Osteocyte (in vitro differentiated cells): Measurements from ENCODE around the gene DCBLD2. TPM values are rescaled to one million over a fixed set of nuclear protein-coding genes. Genes with fewer than 3 reads are reported as not detected.

Experiments
- DNase-seq: peaks from one replicate; pipeline ENCODE4 v3.0.0; 2021; ENCODE audit warnings: mixed read lengths; ENCODE audit not compliant: unreplicated experiment; ENCODE audit errors: extremely low spot score
- H3K27ac Mint-ChIP-seq: one replicate; pipeline ENCODE4 v1.8.0; 2021; ENCODE audit warnings: mild to moderate bottlenecking, mixed read lengths; ENCODE audit not compliant: unreplicated experiment
- H3K27me3 Mint-ChIP-seq: one replicate; pipeline ENCODE4 v1.8.0; 2021; ENCODE audit warnings: mixed read lengths; ENCODE audit not compliant: unreplicated experiment
- H3K36me3 Mint-ChIP-seq: one replicate; pipeline ENCODE4 v1.8.0; 2021; ENCODE audit warnings: mixed read lengths; ENCODE audit not compliant: unreplicated experiment
- H3K4me1 Mint-ChIP-seq: one replicate; pipeline ENCODE4 v1.8.0; 2021; ENCODE audit warnings: mixed read lengths; ENCODE audit not compliant: unreplicated experiment
- H3K4me3 Mint-ChIP-seq: one replicate; pipeline ENCODE4 v1.8.0; 2021; ENCODE audit warnings: mild to moderate bottlenecking, moderate library complexity, mixed read lengths; ENCODE audit not compliant: unreplicated experiment
- H3K9me3 Mint-ChIP-seq: one replicate; pipeline ENCODE4 v1.8.0; 2021; ENCODE audit warnings: mixed read lengths; ENCODE audit not compliant: unreplicated experiment
- CTCF ChIP-seq: fragments of 200-600 bp; sonication (generic); IDR thresholded peaks from 2 replicates; pipeline ENCODE4 v1.5.0; 2021; ENCODE audit warnings: antibody characterized with exemption, mild to moderate bottlenecking, moderate library complexity
- total RNA-seq: library from RNA; stranded (reverse); gene quantifications from 2 replicates; pipeline ENCODE4 v1.2.1, GENCODE V29; 2021

Gene DCBLD2
- total RNA-seq, 1 donor from 2014 or later = 83.2 TPM

- no peak for TF ChIP-seq CTCF
- H3K27me3 Mint-ChIP-seq = no peaks in the 10 kb centered on the region
- no peak for DNase-seq
- H3K27ac Mint-ChIP-seq = no peak overlapping the region
- peaks cover 2% of the 10 kb centered on the region for H3K36me3 Mint-ChIP-seq
- no peak overlapping the region for H3K4me3 Mint-ChIP-seq
- H3K4me1 Mint-ChIP-seq = peaks cover 20% of the 10 kb centered on the region
- H3K9me3 Mint-ChIP-seq = no peaks in the 10 kb centered on the region
Observed at GRCh38 chr3:98777801-98778220, 123.7 kb downstream of the DCBLD2 start.

GRCh38 chr3:98777286-98777685, 124.2 kb downstream of the DCBLD2 start:
- no peak overlapping the region for H3K27ac Mint-ChIP-seq

DNA sequence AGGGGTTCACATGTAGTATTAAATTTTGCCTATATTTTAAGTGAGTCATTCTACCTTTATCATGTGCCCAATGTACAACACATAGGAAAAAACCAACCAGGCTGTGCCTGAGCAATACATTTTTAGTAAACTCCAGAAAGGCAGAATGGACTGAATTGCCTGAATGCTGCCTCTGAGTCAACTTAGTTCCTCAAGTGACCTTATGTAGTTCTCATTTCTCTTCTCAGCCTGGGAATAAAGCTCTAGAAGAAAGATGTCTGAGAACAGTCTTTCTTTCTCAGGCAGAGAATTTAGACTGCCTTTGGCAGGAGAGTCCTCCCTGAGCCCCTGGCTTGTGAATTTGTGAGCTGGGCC, 125.4 kb downstream of the DCBLD2 start:
- DNase-seq = no peak
- Mint-ChIP-seq H3K27me3 (no peaks in the 10 kb centered on the region), H3K27ac (no peak overlapping the region), H3K4me3 (no peak overlapping the region), H3K4me1 (peaks cover 20% of the 10 kb centered on the region), H3K9me3 (no peaks in the 10 kb centered on the region), H3K36me3 (peaks cover 2% of the 10 kb centered on the region)
- TF ChIP-seq CTCF = no peak

More at GRCh38 chr3:98777286-98777685, 124.2 kb downstream of the DCBLD2 start:
- Mint-ChIP-seq H3K4me3 (no peak overlapping the region), H3K27me3 (no peaks in the 10 kb centered on the region), H3K4me1 (peaks cover 20% of the 10 kb centered on the region), H3K36me3 (peaks cover 2% of the 10 kb centered on the region), H3K9me3 (no peaks in the 10 kb centered on the region)
- no peak for TF ChIP-seq CTCF
- DNase-seq = no peak

DNA sequence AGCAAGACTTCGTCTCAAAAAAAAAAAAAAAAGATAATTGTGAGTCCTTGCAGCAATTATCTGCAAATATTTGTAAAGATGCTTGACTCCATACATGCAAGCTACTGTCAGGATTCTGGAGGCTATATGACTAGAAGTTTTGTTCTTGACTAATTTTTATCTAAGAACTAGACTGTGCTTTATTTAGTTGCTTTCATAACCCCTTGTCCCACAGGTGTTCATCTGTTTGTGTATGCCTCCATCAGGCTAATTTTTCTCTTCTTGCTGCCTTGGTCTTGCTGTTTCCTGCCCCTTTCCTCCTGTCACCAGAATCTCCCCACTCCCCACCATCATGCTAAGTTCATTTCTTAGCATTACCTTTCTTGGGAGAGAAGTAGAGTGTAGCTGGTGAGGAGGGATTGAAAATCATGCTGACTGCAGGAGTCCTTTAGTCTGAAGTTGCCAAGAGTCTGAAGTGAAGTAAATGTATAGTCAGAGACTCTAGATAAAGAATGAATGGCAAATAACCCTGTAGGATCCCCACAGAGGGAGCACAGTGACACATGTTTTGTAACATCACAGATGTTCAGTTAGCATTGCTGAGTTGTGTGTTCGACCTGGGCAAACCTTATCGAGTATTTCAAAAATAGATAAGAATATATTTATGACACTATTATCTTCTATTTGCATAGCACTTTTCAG, 125.9 kb downstream of the DCBLD2 start:
- Mint-ChIP-seq H3K4me1 (peaks cover 20% of the 10 kb centered on the region), H3K27ac (no peak overlapping the region), H3K36me3 (peaks cover 2% of the 10 kb centered on the region)

DNA sequence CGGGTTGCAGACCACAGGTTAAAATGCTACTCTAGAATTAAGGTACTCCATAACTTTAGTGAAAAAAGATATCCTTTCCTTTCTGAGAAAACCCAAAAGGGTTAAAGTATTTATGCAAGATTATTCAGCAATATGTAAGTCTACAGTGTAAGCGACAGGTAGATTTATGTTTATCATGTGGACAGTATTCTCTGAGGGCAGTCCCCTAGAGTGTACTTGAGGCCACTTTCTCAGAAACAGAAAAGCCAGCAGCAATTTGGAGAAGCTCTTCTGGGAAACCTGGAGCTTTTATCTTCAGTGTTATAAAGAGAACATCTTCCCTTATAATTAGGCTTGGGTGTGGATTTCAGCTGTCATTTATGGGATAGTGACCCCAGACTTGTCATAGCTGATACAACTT, 129.5 kb downstream of the DCBLD2 start:
- Mint-ChIP-seq H3K4me1 (peaks cover 6% of the 10 kb centered on the region), H3K27me3 (no peaks in the 10 kb centered on the region), H3K27ac (no peak overlapping the region), H3K36me3 (peaks cover 2% of the 10 kb centered on the region), H3K9me3 (no peaks in the 10 kb centered on the region), H3K4me3 (no peak overlapping the region)
- TF ChIP-seq CTCF = no peak
- no peak for DNase-seq

More for the DNA sequence above, 125.9 kb downstream of the DCBLD2 start:
- no peak for DNase-seq
- no peak overlapping the region for H3K4me3 Mint-ChIP-seq
- no peaks in the 10 kb centered on the region for H3K9me3 Mint-ChIP-seq
- H3K27me3 Mint-ChIP-seq = no peaks in the 10 kb centered on the region
- no peak for TF ChIP-seq CTCF
